Fibroblast of upper back skin (primary cell): ENCODE measurements around the gene PCDHA6.
"Not testable (repeated sequence)": the region's sequence is repeated elsewhere in the genome, so short reads cannot be mapped to it uniquely, and the experiment has no call there.

Experiments
- DNase-seq: peaks from one replicate; pipeline ENCODE4 v3.0.0-alpha.2; 2013

The PCDHA6 gene, protein sequence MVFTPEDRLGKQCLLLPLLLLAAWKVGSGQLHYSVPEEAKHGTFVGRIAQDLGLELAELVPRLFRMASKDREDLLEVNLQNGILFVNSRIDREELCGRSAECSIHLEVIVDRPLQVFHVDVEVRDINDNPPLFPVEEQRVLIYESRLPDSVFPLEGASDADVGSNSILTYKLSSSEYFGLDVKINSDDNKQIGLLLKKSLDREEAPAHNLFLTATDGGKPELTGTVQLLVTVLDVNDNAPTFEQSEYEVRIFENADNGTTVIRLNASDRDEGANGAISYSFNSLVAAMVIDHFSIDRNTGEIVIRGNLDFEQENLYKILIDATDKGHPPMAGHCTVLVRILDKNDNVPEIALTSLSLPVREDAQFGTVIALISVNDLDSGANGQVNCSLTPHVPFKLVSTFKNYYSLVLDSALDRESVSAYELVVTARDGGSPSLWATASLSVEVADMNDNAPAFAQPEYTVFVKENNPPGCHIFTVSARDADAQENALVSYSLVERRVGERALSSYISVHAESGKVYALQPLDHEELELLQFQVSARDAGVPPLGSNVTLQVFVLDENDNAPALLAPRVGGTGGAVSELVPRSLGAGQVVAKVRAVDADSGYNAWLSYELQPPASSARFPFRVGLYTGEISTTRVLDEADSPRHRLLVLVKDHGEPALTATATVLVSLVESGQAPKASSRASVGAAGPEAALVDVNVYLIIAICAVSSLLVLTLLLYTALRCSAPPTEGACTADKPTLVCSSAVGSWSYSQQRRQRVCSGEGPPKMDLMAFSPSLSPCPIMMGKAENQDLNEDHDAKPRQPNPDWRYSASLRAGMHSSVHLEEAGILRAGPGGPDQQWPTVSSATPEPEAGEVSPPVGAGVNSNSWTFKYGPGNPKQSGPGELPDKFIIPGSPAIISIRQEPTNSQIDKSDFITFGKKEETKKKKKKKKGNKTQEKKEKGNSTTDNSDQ

GRCh38 chr5:140827704-140828361, at the start of gene PCDHA6:
PCDHA6 (plus strand) TSS chr5:140827960; CDS start chr5:140828092, 132 bp downstream.
- no peak for DNase-seq

GRCh38 chr5:140780512-140780911, 47.2 kb upstream of the PCDHA6 start:
- no peak for DNase-seq

DNA sequence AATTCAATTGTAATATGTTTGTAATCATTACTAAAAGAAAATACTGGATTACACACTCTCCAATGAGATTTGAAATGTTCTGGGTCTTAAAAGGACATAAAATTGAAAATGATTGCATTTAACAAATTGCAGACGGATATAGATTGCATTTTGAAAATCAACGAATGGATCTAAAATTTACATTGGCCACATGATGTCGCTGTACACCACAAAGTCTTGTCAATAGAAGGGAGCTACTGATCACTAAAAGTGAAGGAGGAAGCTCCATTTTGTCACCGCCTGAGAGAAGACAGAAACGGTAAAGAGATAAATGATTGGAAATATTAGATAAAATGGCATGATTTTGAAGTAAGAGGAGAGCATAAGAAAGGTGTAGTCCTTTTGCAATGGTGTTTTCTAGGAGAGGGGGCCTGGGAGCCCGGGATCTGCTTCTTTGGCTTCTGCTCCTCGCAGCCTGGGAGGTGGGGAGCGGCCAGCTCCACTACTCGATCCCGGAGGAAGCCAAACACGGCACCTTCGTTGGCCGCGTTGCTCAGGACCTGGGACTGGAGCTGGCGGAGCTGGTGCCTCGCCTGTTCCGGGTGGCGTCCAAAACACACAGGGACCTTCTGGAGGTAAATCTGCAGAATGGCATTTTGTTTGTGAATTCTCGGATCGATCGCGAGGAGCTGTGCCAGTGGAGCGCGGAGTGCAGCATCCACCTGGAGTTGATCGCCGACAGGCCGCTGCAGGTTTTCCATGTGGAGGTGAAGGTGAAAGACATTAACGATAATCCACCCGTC, 41.7 kb upstream of the PCDHA6 start, which contains the start of gene PCDHA1:
TSS of gene PCDHA1 (plus strand) at position 236 of the 782 bp plus-strand sequence.
- DNase-seq: no peak

- not testable (repeated sequence) for DNase-seq
Measured at GRCh38 chr5:140787422-140787821, 40.3 kb upstream of the PCDHA6 start.

DNA sequence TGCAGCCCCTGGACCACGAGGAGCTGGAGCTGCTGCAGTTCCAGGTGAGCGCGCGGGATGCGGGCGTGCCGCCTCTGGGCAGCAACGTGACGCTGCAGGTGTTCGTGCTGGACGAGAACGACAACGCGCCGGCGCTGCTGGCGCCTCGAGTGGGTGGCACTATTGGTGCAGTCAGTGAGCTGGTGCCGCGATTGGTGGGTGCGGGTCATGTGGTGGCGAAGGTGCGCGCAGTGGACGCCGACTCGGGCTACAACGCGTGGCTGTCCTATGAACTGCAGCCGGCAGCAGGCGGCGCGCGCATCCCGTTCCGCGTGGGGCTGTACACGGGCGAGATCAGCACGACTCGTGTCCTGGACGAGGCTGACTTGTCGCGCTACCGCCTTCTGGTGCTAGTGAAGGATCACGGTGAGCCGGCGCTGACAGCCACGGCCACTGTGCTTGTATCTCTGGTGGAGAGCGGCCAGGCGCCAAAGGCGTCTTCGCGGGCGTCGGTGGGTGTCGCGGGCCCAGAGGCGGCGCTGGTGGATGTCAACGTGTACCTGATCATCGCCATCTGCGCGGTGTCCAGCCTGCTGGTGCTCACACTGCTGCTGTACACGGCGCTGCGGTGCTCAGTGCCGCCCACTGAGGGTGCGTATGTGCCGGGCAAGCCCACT, 39.8 kb upstream of the PCDHA6 start:
- not testable (repeated sequence) for DNase-seq

DNA sequence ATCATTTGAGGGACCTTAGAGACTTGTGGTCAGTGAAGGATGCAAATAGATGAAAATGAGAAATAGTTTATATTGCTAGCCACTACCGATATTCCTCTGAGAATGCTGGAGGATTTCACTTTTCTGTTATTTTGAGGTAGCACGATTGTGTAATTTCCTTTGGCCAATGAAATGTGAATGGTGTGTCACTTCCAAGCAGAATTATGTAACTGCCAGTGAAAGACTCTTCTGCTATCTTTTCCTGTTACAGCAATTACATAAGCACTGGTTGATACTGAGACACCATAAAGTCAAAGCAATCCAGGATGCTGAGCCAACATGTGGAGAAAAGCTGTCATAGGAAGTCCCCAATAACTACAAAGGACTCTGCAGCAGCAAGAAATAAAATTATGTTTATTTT, 36.7 kb upstream of the PCDHA6 start:
- DNase-seq: no peak

GRCh38 chr5:140794595-140795258, 33.0 kb upstream of the PCDHA6 start, which contains the start of gene PCDHA2:
PCDHA2 (plus strand) TSS chr5:140794852.
- DNase-seq: no peak

- no peak for DNase-seq
Measured at GRCh38 chr5:140795259-140795641, 32.5 kb upstream of the PCDHA6 start.

GRCh38 chr5:140796072-140796717, 31.6 kb upstream of the PCDHA6 start:
- not testable (repeated sequence) for DNase-seq

DNA sequence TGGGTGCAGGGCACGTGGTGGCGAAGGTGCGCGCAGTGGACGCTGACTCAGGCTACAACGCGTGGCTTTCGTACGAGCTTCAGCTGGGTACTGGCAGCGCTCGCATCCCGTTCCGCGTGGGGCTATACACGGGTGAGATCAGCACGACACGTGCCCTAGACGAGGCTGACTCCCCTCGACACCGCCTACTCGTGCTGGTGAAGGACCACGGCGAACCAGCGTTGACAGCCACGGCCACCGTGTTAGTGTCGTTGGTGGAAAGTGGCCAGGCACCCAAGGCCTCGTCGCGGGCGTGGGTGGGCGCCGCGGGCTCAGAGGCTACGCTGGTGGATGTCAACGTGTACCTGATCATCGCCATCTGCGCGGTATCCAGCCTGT, 31.1 kb upstream of the PCDHA6 start:
- DNase-seq: no peak

DNA sequence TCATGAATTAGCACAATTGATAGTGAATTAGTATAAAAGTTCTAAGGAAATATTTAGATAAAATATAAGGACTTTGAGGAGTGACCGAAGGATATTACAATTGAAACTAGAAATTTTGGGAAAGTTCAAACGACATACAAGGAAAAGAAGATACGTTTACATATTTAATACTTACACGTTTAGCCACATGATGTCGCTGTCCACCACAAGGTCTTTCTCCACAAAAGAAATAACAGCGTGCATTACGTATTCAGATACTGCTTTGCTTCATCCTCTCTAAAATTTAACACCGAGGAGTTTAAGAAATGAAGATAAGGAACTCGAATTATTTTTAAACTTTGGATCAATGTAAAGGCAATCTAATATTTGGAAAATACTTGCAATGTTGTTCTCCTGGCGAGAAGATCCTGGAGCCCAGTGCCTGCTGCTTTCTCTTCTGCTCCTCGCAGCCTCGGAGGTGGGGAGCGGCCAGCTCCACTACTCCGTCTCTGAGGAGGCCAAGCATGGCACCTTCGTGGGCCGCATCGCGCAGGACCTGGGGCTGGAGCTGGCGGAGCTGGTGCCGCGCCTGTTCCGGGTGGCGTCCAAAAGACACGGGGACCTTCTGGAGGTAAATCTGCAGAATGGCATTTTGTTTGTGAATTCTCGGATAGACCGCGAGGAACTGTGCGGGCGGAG, 26.8 kb upstream of the PCDHA6 start, which contains the start of gene PCDHA3:
TSS of gene PCDHA3 (plus strand) at position 242 of the 678 bp plus-strand sequence.
- peak; percentile 2 for DNase-seq

DNA sequence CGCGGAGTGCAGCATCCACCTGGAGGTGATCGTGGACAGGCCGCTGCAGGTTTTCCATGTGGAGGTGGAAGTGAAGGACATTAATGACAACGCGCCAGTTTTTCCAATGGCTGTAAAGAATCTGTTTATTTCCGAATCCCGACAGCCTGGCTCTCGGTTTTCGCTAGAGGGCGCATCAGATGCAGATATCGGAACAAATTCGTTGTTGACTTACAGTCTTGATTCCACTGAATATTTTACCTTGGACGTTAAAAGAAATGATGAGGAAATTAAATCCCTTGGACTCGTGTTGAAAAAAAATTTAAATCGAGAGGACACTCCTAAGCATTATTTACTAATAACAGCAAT, 26.3 kb upstream of the PCDHA6 start:
- DNase-seq: no peak

DNA sequence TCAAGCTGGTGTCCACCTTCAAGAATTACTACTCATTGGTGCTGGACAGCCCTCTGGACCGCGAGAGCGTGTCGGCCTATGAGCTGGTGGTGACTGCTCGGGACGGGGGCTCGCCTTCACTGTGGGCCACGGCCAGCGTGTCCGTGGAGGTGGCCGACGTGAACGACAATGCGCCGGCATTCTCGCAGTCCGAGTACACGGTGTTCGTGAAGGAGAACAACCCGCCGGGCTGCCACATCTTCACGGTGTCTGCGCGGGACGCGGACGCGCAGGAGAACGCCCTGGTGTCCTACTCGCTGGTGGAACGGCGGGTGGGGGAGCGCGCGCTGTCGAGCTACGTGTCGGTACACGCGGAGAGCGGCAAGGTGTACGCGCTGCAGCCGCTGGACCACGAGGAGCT, 25.4 kb upstream of the PCDHA6 start:
- DNase-seq: not testable (repeated sequence)

- DNase-seq: no peak
Measured at GRCh38 chr5:140802781-140803271, 24.9 kb upstream of the PCDHA6 start.

DNA sequence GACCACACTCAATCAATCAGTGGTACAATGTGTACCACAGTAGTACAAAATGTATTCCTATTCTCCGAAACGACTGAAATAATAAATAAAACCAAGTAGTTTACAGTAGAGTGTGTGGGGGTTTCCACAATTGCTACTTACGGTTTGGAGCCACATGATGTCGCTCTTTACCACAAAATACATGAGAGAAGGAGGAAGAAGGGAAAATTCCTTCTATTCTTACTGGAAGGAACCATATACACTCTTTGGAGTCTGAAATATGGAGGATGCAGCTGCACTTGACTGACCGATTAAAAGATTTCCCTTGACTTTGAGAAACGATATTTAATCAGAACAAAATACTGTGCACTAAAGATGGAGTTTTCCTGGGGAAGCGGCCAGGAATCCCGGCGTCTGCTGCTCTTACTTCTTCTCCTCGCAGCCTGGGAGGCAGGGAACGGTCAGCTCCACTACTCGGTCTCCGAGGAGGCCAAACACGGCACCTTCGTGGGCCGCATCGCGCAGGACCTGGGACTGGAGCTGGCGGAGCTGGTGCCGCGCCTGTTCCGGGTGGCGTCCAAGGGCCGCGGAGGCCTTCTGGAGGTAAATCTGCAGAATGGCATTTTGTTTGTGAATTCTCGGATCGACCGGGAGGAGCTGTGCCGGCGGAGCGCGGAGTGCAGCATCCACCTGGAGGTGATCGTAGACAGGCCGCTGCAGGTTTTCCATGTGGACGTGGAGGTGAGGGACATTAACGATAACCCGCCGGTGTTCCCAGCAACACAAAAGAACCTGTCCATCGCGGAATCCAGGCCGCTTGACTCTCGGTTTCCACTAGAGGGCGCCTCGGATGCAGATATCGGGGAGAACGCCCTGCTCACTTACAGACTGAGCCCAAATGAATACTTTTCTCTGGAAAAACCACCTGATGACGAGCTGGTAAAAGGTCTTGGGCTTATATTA, 20.7 kb upstream of the PCDHA6 start, which contains the start of gene PCDHA4:
TSS of gene PCDHA4 (plus strand) at position 235 of the 942 bp plus-strand sequence.
- DNase-seq: no peak

DNA sequence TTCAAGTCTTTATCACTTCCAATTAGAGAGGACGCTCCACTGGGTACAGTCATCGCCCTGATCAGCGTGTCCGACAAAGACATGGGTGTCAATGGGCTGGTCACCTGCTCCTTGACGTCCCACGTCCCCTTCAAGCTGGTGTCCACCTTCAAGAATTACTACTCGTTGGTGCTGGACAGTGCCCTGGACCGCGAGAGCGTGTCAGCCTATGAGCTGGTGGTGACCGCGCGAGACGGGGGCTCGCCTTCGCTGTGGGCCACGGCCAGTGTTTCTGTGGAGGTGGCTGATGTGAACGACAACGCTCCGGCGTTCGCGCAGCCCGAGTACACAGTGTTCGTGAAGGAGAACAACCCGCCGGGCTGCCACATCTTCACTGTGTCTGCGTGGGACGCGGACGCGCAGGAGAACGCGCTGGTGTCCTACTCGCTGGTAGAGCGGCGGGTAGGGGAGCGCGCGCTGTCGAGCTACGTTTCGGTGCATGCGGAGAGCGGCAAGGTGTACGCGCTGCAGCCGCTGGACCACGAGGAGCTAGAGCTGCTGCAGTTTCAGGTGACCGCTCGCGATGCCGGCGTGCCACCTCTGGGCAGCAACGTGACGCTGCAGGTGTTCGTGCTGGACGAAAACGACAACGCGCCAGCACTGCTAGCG, 19.4 kb upstream of the PCDHA6 start:
- not testable (repeated sequence) for DNase-seq

DNA sequence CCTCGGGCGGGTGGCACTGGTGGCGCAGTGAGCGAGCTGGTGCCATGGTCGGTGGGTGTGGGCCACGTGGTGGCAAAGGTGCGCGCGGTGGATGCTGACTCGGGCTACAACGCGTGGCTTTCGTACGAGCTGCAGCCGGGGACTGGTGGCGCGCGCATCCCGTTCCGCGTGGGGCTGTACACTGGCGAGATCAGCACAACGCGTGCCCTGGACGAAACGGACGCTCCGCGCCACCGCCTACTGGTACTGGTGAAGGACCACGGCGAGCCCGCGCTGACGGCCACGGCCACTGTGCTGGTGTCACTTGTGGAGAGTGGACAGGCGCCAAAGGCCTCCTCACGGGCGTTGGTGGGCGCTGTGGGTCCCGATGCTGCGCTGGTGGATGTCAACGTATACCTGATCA, 18.9 kb upstream of the PCDHA6 start:
- DNase-seq: no peak
